Endothelial cell of umbilical vein (primary cell): ENCODE results near the gene LYRM7.

Experiments
- CTCF ChIP-seq, 2 donors: IDR thresholded peaks; 1 replicate in 1 of 2; 2 replicates in 1 of 2; pipeline ENCODE4 v1.5.1; 2011; ENCODE audit warnings: low read length in 2 of 2, mild to moderate bottlenecking in 2 of 2, moderate library complexity in 2 of 2, control low read depth in 1 of 2, inconsistent platforms in 1 of 2, low read depth in 1 of 2; ENCODE audit not compliant: insufficient read depth in 1 of 2; ENCODE audit errors: extremely low read depth in 1 of 2
- EZH2 ChIP-seq: IDR thresholded peaks from 2 replicates; pipeline ENCODE4 v1.6.1; 2012; ENCODE audit warnings: borderline replicate concordance, low read depth, mild to moderate bottlenecking, moderate library complexity, low read length, inconsistent platforms; ENCODE audit not compliant: severe bottlenecking
- MYC ChIP-seq: IDR thresholded peaks from one replicate; pipeline ENCODE4 v1.6.1; 2011; ENCODE audit warnings: mild to moderate bottlenecking, low read depth, low read length
- POLR2A ChIP-seq: IDR thresholded peaks from 2 replicates; pipeline ENCODE4 v1.6.1; 2012; ENCODE audit warnings: low read depth, mild to moderate bottlenecking, control low read depth, low read length
- POLR2AphosphoS5 ChIP-seq: IDR thresholded peaks from 2 replicates; pipeline ENCODE4 v1.6.1; 2012; ENCODE audit warnings: low read depth, mild to moderate bottlenecking, control low read depth, low read length, moderate library complexity; ENCODE audit not compliant: insufficient read depth

- TF ChIP-seq CTCF (IDR thresholded peaks at IDR 0.05; ENCODE audit: extremely low read depth in 1 of 2, insufficient read depth in 1 of 2, low read depth in 1 of 2, low read length in 2 of 2) (no peak), POLR2A (no peak), POLR2AphosphoS5 (no peak), EZH2 (no peak), MYC (no peak)
Observed at GRCh38 chr5:131195696-131196095, 25.0 kb downstream of the LYRM7 start.
